Ureter (tissue), 1 donor: Measurements from ENCODE around the gene SRP9. TPM values are rescaled to one million over a fixed set of nuclear protein-coding genes. Genes with fewer than 3 reads are reported as not detected.
A peak's percentile ranks its signal among the peaks of the same experiment; 100 is the strongest.
"Not testable (repeated sequence)": the region's sequence is repeated elsewhere in the genome, so short reads cannot be mapped to it uniquely, and the experiment has no call there.

Experiments
- DNase-seq: peaks from one replicate; pipeline ENCODE4 v3.0.0-alpha.2; 2020; ENCODE audit warnings: low spot score
- total RNA-seq: library from RNA; stranded (reverse); gene quantifications from one replicate; pipeline ENCODE4 v1.2.4, GENCODE V29; 2023
- donor health status: DM: yes; HTN: yes; CAD: no.

Gene SRP9
- total RNA-seq, 1 donor from 2014 or later: 249 TPM

GRCh38 chr1:225814381-225814780 is 36.8 kb downstream of the SRP9 start:
- DNase-seq: peak; percentile 41

GRCh38 chr1:225815090-225815489 is 37.5 kb downstream of the SRP9 start:
- peak; percentile 37 for DNase-seq

GRCh38 chr1:225815526-225816178 is 38.0 kb downstream of the SRP9 start:
- DNase-seq: no peak

- DNase-seq: peak; percentile 63
Measured at GRCh38 chr1:225816643-225817538, 39.3 kb downstream of the SRP9 start.

- DNase-seq: peak; percentile 86
Measured at GRCh38 chr1:225817611-225818061, 40.0 kb downstream of the SRP9 start.

- DNase-seq: no peak
Measured at GRCh38 chr1:225818229-225818628, 40.6 kb downstream of the SRP9 start.

GRCh38 chr1:225819346-225820192 is 41.9 kb downstream of the SRP9 start:
- no peak for DNase-seq

- no peak for DNase-seq
Measured at GRCh38 chr1:225820522-225821120, 43.0 kb downstream of the SRP9 start.

- DNase-seq: no peak
Measured at GRCh38 chr1:225822655-225823403, 45.2 kb downstream of the SRP9 start.

GRCh38 chr1:225823811-225824261 is 46.2 kb downstream of the SRP9 start:
- no peak for DNase-seq

- DNase-seq: no peak
Measured at GRCh38 chr1:225824533-225824941, 46.9 kb downstream of the SRP9 start.

GRCh38 chr1:225825078-225825477 is 47.5 kb downstream of the SRP9 start:
- no peak for DNase-seq

- no peak for DNase-seq
Measured at GRCh38 chr1:225825607-225826007, 48.0 kb downstream of the SRP9 start.

- DNase-seq: no peak
Measured at GRCh38 chr1:225827076-225827475, 49.5 kb downstream of the SRP9 start.

GRCh38 chr1:225828706-225829345 is 51.2 kb downstream of the SRP9 start:
- no peak for DNase-seq

GRCh38 chr1:225830841-225831240 is 53.2 kb downstream of the SRP9 start:
- DNase-seq: no peak

GRCh38 chr1:225834417-225835329 is 57.0 kb downstream of the SRP9 start:
- no peak for DNase-seq

- no peak for DNase-seq
Measured at GRCh38 chr1:225835856-225836255, 58.2 kb downstream of the SRP9 start.

- DNase-seq: not testable (repeated sequence)
Measured at GRCh38 chr1:225836296-225836695, 58.7 kb downstream of the SRP9 start.
